ENCODE data around the gene C10orf71. TPM values are rescaled to one million over a fixed set of nuclear protein-coding genes. Genes with fewer than 3 reads are reported as not detected.

The C10orf71 gene
- total and polyA plus RNA-seq, 2 of the 8 experiments (the other 6 are each of a cell fraction or from before 2014, with no cell fraction given): not detected

DNA sequence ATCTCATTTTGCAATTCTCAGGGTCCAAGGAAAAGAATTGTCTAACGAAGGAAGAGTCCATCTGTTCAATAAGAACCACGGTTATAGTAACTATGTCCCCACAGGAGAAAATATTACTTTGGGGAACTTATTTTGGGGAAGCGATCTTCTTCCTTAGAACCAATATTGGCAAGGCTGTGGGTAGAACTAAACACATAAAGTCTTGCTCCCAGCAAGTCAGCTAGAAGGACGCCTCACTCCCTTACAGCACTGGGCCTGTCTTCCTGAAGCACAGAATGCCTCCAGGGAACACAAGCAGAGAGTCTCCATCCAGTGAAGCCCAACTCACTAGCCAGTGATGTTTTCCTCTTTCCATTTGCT lies 30.2 kb downstream of the C10orf71 start (continued):
- TF ChIP-seq, protein P1, sequence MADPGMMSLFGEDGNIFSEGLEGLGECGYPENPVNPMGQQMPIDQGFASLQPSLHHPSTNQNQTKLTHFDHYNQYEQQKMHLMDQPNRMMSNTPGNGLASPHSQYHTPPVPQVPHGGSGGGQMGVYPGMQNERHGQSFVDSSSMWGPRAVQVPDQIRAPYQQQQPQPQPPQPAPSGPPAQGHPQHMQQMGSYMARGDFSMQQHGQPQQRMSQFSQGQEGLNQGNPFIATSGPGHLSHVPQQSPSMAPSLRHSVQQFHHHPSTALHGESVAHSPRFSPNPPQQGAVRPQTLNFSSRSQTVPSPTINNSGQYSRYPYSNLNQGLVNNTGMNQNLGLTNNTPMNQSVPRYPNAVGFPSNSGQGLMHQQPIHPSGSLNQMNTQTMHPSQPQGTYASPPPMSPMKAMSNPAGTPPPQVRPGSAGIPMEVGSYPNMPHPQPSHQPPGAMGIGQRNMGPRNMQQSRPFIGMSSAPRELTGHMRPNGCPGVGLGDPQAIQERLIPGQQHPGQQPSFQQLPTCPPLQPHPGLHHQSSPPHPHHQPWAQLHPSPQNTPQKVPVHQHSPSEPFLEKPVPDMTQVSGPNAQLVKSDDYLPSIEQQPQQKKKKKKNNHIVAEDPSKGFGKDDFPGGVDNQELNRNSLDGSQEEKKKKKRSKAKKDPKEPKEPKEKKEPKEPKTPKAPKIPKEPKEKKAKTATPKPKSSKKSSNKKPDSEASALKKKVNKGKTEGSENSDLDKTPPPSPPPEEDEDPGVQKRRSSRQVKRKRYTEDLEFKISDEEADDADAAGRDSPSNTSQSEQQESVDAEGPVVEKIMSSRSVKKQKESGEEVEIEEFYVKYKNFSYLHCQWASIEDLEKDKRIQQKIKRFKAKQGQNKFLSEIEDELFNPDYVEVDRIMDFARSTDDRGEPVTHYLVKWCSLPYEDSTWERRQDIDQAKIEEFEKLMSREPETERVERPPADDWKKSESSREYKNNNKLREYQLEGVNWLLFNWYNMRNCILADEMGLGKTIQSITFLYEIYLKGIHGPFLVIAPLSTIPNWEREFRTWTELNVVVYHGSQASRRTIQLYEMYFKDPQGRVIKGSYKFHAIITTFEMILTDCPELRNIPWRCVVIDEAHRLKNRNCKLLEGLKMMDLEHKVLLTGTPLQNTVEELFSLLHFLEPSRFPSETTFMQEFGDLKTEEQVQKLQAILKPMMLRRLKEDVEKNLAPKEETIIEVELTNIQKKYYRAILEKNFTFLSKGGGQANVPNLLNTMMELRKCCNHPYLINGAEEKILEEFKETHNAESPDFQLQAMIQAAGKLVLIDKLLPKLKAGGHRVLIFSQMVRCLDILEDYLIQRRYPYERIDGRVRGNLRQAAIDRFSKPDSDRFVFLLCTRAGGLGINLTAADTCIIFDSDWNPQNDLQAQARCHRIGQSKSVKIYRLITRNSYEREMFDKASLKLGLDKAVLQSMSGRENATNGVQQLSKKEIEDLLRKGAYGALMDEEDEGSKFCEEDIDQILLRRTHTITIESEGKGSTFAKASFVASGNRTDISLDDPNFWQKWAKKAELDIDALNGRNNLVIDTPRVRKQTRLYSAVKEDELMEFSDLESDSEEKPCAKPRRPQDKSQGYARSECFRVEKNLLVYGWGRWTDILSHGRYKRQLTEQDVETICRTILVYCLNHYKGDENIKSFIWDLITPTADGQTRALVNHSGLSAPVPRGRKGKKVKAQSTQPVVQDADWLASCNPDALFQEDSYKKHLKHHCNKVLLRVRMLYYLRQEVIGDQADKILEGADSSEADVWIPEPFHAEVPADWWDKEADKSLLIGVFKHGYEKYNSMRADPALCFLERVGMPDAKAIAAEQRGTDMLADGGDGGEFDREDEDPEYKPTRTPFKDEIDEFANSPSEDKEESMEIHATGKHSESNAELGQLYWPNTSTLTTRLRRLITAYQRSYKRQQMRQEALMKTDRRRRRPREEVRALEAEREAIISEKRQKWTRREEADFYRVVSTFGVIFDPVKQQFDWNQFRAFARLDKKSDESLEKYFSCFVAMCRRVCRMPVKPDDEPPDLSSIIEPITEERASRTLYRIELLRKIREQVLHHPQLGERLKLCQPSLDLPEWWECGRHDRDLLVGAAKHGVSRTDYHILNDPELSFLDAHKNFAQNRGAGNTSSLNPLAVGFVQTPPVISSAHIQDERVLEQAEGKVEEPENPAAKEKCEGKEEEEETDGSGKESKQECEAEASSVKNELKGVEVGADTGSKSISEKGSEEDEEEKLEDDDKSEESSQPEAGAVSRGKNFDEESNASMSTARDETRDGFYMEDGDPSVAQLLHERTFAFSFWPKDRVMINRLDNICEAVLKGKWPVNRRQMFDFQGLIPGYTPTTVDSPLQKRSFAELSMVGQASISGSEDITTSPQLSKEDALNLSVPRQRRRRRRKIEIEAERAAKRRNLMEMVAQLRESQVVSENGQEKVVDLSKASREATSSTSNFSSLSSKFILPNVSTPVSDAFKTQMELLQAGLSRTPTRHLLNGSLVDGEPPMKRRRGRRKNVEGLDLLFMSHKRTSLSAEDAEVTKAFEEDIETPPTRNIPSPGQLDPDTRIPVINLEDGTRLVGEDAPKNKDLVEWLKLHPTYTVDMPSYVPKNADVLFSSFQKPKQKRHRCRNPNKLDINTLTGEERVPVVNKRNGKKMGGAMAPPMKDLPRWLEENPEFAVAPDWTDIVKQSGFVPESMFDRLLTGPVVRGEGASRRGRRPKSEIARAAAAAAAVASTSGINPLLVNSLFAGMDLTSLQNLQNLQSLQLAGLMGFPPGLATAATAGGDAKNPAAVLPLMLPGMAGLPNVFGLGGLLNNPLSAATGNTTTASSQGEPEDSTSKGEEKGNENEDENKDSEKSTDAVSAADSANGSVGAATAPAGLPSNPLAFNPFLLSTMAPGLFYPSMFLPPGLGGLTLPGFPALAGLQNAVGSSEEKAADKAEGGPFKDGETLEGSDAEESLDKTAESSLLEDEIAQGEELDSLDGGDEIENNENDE (IDR thresholded peaks at IDR 0.05; ENCODE audit: insufficient replicate concordance, low read length): no peak
- TF ChIP-seq EGR1 (IDR thresholded peaks at IDR 0.05; ENCODE audit: borderline replicate concordance, low read depth, low read length) (no peak), SP1 (IDR thresholded peaks at IDR 0.05; ENCODE audit: low read depth, low read length) (no peak), CHD2 (IDR thresholded peaks at IDR 0.05; ENCODE audit: low read length) (no peak), CREB1 (IDR thresholded peaks at IDR 0.05) (no peak), KDM4A (IDR thresholded peaks at IDR 0.05; ENCODE audit: low read depth, low read length, severe bottlenecking) (no peak), ASH2L (IDR thresholded peaks at IDR 0.05; ENCODE audit: low read length) (no peak), BRCA1 (IDR thresholded peaks at IDR 0.05; ENCODE audit: low read depth, low read length) (no peak), JUND (IDR thresholded peaks at IDR 0.05; ENCODE audit: low read length) (no peak), BCL11A (IDR thresholded peaks at IDR 0.05; ENCODE audit: low read depth in 2 of 2, low read length in 2 of 2) (no peak)
- TF ChIP-seq, protein P2, sequence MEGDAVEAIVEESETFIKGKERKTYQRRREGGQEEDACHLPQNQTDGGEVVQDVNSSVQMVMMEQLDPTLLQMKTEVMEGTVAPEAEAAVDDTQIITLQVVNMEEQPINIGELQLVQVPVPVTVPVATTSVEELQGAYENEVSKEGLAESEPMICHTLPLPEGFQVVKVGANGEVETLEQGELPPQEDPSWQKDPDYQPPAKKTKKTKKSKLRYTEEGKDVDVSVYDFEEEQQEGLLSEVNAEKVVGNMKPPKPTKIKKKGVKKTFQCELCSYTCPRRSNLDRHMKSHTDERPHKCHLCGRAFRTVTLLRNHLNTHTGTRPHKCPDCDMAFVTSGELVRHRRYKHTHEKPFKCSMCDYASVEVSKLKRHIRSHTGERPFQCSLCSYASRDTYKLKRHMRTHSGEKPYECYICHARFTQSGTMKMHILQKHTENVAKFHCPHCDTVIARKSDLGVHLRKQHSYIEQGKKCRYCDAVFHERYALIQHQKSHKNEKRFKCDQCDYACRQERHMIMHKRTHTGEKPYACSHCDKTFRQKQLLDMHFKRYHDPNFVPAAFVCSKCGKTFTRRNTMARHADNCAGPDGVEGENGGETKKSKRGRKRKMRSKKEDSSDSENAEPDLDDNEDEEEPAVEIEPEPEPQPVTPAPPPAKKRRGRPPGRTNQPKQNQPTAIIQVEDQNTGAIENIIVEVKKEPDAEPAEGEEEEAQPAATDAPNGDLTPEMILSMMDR (IDR thresholded peaks at IDR 0.05; ENCODE audit: control extremely low read depth in 1 of 3, insufficient read depth in 1 of 3, low read depth in 1 of 3, low read length in 3 of 3): no peak
